ENCODE data around the gene RALGAPA2.

DNA sequence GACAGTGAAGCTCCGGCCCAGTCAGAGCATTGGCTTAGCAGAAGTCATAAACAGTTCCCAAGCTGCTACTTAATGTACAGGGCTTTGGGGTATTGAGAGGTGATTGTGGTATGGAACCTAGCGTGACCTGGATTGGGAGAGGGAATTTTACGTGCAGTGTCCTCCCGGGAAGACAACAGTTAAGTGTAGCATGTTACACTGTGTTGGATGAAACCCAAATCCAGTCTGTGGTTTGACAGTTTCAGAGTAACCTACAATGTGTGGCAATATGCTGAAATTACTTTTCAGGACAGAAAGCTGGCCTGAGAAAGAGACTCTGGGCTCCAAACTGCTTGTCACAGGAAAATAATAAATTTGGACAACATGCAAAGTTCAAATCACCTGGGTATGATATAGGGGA, 28.1 kb upstream of the RALGAPA2 start:
- TF ChIP-seq POLR2A (IDR thresholded peaks at IDR 0.05): no peak
- TF ChIP-seq, protein P1, sequence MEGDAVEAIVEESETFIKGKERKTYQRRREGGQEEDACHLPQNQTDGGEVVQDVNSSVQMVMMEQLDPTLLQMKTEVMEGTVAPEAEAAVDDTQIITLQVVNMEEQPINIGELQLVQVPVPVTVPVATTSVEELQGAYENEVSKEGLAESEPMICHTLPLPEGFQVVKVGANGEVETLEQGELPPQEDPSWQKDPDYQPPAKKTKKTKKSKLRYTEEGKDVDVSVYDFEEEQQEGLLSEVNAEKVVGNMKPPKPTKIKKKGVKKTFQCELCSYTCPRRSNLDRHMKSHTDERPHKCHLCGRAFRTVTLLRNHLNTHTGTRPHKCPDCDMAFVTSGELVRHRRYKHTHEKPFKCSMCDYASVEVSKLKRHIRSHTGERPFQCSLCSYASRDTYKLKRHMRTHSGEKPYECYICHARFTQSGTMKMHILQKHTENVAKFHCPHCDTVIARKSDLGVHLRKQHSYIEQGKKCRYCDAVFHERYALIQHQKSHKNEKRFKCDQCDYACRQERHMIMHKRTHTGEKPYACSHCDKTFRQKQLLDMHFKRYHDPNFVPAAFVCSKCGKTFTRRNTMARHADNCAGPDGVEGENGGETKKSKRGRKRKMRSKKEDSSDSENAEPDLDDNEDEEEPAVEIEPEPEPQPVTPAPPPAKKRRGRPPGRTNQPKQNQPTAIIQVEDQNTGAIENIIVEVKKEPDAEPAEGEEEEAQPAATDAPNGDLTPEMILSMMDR (IDR thresholded peaks at IDR 0.05): no peak

All from thyroid gland (tissue), 4 donors.